ENCODE measurements around the gene ADRA2B.

ADRA2B gene

GRCh38 chr2:96116879-96117533 is 635 bp upstream of the ADRA2B start:
- peak; percentile 53 for DNase-seq (ENCODE audit: low spot score)

DNA sequence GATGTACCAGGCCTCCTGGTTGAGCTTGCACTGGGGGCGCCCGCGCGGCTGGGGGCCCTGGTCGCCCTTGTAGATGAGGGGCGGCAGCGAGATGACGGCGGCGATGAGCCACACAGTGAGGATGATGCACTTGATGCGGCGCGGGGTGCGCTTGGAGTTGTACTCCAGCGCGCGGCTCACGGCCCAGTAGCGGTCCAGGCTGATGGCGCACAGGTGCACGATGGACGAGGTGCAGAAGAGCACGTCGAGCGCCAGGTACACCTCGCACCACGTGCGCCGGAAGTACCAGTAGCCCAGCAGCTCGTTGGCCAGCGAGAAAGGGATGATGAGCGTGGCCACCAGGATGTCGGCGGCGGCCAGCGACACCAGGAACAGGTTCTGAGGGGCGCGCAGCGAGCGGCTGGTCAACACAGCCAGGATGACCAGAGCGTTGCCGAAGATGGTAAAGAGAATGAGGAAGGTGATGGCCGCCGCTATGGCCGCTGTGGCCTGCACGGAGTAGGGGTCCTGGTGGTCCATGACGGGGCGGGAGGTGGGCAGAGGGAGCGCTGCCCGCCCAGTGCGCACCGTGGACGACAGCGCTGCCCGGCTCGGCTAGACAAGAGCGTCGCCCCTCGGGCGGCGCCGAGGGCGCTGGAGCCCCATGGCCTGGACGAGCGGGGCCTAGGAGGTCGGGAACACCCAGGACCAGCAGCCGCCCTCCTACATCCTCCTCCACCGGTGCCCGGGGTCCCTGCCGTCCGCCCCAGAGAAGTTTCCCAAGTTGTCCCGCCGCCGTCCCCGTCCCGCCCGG is 544 bp downstream of the ADRA2B start:
- DNase-seq (ENCODE audit: low spot score) = no peak

- DNase-seq (ENCODE audit: low spot score) = no peak
These were observed 1.3 kb downstream of the ADRA2B start for GRCh38 chr2:96114903-96115581.

GRCh38 chr2:96114546-96114902 is 1.8 kb downstream of the ADRA2B start:
- no peak for DNase-seq (ENCODE audit: low spot score)

- DNase-seq (ENCODE audit: low spot score) = no peak
These were observed 2.4 kb downstream of the ADRA2B start for GRCh38 chr2:96113951-96114350.

- no peak for DNase-seq (ENCODE audit: low spot score)
These were observed 3.0 kb downstream of the ADRA2B start for GRCh38 chr2:96113367-96113677.

DNA sequence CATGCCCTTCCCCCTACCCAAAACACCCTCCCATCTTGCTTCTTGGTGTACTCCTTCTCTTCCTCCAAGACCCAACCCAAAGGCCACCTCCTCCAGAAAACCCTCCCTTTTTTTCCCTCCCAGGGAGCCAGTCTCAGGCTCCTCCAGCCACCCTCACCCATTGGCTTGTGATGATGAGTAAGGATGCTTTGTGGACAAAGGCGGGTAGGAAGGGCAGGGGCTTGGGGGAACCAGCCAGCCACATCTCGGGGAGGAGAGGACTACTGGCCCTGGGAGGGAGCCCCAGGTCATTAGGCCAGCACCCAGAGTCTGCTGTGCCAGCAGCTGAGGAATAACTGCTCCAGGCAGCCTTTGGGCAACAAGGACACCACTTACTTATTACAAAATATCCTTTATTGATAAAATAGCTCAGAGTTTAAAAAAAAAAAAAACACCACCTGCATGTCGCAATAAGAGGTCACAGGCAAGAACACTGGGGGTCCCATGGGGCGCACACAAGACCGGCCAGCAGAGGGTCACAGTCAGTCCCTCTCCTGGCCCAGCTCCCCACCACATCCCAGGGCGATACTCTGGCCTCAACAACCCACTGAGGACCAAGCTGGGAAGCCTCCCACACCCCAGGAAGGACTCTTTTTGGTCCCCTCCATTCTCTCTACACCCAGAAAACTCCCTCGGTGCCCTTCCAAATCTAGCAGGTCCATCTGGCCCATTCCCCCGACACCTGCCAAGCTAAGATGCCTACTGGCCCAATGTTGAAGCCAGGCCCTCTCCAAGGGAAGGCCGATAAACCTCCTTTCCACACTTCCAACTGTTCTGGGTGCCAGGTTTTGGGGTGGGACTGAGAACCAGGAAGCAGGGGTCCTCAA is 3.6 kb downstream of the ADRA2B start:
- DNase-seq (ENCODE audit: low spot score) = no peak

DNA sequence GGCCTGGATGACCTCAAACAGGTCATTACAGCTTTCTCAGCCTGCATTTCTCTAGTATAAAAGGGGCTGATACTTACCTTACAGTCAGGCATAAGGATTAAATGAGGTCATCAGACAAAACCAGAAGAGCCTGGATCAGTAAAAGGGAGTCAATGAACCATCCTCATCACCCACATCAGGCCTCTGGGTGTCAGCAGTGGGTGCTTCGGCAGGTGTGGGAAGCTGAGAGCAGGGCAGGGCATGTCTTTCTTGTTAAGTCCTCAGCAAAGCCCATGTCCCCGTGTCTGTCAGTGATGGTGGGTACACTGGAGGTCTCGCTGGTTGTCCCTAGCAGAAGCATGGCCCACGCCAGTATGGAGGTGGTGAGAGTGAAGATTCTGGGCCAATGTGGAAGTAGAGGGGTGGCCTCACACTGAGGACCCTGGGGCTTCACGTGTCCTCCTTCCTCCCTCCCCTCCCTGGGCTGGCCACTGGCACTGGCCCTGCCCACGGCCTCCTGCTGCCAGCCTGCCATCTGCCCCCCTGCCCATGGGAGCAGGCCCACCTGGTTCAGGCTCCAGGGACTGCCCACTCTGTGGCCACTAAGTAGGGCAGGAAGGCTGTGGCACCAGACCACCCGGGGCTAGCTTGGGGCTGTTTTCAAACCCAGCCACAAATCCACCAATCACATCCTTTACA is 4.4 kb downstream of the ADRA2B start:
- no peak for DNase-seq (ENCODE audit: low spot score)

GRCh38 chr2:96111257-96111640 is 5.1 kb downstream of the ADRA2B start:
- DNase-seq (ENCODE audit: low spot score) = no peak

DNA sequence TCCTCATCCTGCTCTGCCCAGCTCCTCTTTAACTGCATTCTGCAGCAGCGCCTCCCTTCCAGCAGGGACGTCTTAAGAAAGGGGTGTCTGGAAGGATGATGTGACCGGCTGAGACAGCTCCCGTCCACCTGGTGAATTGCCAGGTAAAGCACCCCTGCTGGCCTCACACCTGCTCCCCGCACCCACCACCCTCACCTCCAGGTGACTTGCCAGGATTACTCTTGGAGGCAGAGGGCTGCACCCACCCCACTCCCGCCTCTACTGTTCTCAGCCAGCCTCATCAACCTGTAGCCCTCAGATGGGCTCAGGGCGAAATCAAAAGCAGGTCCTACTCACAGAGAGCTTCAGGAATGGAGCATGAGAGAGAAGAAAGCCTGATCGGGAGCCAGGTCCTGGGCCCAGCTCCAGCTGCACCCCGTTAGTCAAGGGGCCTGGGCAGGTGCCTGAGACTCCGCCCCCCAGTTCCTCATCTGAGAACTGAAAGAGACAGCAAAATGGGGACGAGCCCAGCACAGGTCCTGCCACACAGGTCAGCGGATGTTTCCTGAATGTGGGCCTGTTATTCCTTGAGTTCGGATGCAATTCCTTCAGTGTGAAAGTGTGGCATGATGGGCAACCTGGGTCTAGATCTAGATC is 5.6 kb downstream of the ADRA2B start:
- no peak for DNase-seq (ENCODE audit: low spot score)

- DNase-seq (ENCODE audit: low spot score) = no peak
These were observed 6.3 kb downstream of the ADRA2B start for GRCh38 chr2:96109931-96110511.

DNA sequence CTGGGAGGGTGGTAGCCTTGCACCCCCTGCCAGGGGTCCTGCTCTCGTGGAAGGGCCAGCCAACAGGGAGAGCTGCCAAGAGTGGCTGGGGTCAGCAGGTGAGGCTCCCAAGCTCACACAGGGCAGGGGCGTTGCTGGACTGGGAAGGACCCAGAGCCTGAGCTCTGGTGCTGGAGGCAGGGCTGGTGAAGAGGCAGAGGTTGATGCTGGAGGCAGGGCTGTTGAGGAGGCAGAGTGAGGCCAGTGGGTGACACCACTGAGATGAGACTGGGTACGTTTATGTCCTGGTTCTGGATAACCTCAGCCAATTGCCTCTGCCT is 7.0 kb downstream of the ADRA2B start:
- no peak for DNase-seq (ENCODE audit: low spot score)

DNA sequence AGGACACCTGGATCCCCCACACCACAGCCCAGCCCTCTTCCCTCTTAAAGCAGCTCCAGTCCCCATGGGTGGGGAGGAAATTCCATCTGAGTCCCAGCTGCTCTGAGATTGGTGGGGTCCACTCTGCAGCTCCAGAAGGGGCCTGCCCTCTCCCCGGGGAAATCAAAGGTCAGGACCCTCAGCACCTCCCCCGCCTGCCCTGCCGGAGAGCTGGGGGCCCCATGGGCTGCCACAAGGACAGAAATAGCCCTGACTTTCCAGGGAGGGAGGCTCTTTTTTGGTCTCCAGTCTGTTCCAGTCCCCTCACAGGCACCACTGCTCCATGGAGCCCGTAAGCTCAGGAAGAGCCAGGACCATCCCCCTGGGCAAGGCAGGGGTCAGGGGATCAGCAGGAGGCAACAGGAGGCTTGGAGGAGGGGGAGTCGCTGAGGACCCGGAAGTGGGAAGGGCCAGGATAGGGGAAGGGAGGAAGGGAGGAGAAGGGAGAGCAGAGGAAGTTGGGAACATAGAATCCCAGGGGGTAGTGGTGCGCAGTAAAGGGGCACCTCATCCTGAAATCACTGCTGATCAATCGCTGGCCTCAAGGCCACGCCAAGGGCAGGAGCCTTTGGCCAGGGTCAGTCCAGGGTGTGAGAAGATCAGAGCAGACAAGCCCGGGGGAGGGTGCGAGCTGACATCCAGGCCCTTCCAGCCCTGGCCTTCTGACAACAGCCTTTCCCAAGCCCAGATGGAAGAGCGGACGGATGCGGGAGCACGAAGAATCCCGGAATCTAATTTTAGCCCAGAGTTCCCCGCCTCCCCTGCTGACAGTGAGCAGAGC is 7.6 kb downstream of the ADRA2B start:
- no peak for DNase-seq (ENCODE audit: low spot score)

- DNase-seq (ENCODE audit: low spot score) = no peak
These were observed 8.2 kb downstream of the ADRA2B start for GRCh38 chr2:96108151-96108540.

- no peak for DNase-seq (ENCODE audit: low spot score)
These were observed 8.7 kb downstream of the ADRA2B start for GRCh38 chr2:96107708-96108065.

DNA sequence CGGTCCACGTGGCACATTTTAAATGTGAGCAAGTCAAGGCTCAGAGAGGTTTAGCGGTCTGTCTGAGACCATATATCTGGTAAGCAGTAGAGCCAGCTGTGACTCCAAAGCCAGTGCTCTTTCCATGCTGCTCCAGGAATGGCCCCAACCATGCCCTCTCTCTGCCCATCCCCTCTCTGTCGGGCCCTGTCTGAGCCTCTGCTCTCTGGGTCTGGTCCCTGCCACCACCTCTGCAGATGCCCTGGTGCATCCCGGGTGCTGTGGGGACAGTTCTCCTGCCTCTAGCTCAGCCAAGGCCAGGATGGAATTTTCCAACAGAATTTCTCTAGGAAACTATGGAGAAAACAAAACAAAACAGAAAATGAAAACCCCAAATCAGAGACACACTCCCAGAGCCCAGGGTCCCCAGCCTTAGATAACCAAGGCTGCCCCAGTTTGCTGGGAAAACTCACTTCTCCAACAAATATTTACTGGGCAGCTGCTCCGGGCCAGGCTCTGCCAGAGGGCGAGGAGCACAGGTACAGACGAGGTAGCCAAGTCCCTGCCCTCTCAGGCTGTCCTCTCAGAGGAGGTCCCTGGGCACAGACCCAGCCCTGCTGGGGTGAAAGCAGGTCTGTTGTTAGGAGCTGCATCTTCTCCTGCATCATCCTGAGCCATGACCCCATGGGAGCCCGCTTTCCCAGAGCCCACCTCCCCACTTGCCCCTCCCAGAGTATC is 9.2 kb downstream of the ADRA2B start:
- no peak for DNase-seq (ENCODE audit: low spot score)

DNA sequence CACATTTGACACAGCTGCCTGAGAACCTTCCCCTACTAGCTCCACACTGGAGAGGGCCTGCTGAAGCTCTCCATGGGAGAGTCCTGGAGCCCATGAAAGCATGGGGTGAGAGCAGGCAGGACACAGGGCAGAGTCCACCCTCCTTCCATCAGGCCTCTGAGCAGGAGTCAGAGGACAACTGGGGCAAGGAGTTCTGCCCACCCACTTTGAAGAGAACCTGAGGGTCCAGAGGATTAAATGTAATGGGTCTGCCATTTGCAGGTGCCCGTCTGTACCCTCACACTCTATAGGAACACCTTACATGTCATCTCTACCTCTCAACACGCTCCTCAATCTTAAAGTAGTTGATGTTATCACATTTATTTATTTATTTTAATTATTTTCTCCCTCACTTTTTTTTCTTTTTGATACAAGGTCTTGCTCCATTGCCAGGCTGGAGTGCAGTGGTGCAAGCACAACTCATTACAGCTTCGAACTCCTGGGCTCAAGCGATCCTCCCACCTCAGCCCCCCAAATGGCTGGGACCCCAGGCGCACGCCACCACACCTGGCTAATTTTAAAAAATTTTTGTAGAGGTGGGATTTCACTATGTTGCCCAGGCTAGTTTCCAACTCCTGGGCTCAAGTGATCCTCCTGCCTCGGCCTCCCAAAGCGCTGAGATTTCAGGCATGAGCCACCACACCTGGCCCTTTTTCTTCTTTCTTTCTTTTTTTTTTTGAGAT is 10.2 kb downstream of the ADRA2B start:
- DNase-seq (ENCODE audit: low spot score) = no peak

GRCh38 chr2:96105152-96105915 is 11.0 kb downstream of the ADRA2B start:
- no peak for DNase-seq (ENCODE audit: low spot score)
